OCI-LY7 (cell line): ENCODE measurements around the gene EIF4A2. TPM values are rescaled to one million over a fixed set of nuclear protein-coding genes. Genes with fewer than 3 reads are reported as not detected.

Experiments
- BruUV-seq: library from RNA; stranded (reverse); fragments of 400-500 nt; replicated peaks from 2 replicates; lab custom pipeline; 2021; lab: Mats Ljungman, UMichigan
- CTCF ChIA-PET: fragments of 300-600 bp; sonication (Branson Sonifier 250); formaldehyde crosslinking; loops from one replicate; lab custom pipeline; 2022; ENCODE audit warnings: antibody characterized with exemption; ENCODE audit not compliant: unreplicated experiment; lab: Charles Lee
- POLR2A ChIA-PET: fragments of 300-600 bp; sonication (Branson Sonifier 250); formaldehyde crosslinking; loops from one replicate; lab custom pipeline; 2022; ENCODE audit warnings: antibody characterized with exemption; lab: Charles Lee
- DNase-seq: peaks from one replicate; pipeline ENCODE4 v3.0.0-alpha.2; 2015; ENCODE audit warnings: low spot score
- H2AFZ ChIP-seq: fragments of 200-600 bp; sonication (generic), shearing (Covaris generic); 2 replicates; pipeline ENCODE4 v1.6.1; 2014; ENCODE audit warnings: mild to moderate bottlenecking, antibody characterized with exemption, low read length, moderate library complexity
- H3K27ac ChIP-seq: fragments of 200-600 bp; sonication (generic); 2 replicates; pipeline ENCODE4 v1.5.1; 2014; ENCODE audit warnings: mixed run types, low read depth, mild to moderate bottlenecking, moderate library complexity, low read length, inconsistent platforms; ENCODE audit not compliant: poor library complexity, severe bottlenecking
- H3K36me3 ChIP-seq: fragments of 200-600 bp; sonication (generic); 2 replicates; pipeline ENCODE4 v1.6.1; 2014; ENCODE audit warnings: mild to moderate bottlenecking, antibody characterized with exemption, low read length, moderate library complexity, mixed read lengths; ENCODE audit not compliant: insufficient read depth
- H3K4me1 ChIP-seq: fragments of 200-600 bp; sonication (generic); 2 replicates; pipeline ENCODE4 v1.5.1; 2014; ENCODE audit warnings: mild to moderate bottlenecking, low read length; ENCODE audit not compliant: insufficient read depth, poor library complexity, severe bottlenecking
- H3K4me2 ChIP-seq: fragments of 200-600 bp; sonication (generic); 2 replicates; pipeline ENCODE4 v1.6.1; 2014; ENCODE audit warnings: mild to moderate bottlenecking, low read length
- H3K4me3 ChIP-seq: fragments of 200-600 bp; sonication (generic); 2 replicates; pipeline ENCODE4 v1.5.1; 2014; ENCODE audit warnings: mild to moderate bottlenecking, low read depth, low read length; ENCODE audit not compliant: poor library complexity, severe bottlenecking
- H3K79me2 ChIP-seq: fragments of 200-600 bp; sonication (generic); 2 replicates; pipeline ENCODE4 v1.6.1; 2016; ENCODE audit warnings: low read depth, mild to moderate bottlenecking, low read length, moderate library complexity, mixed read lengths; ENCODE audit not compliant: insufficient read depth
- H3K9me2 ChIP-seq: fragments of 200-600 bp; sonication (generic); 2 replicates; pipeline ENCODE4 v1.6.1; 2016; ENCODE audit warnings: mild to moderate bottlenecking, low read length, mixed read lengths; ENCODE audit not compliant: insufficient read depth
- H3K9me3 ChIP-seq: fragments of 200-600 bp; sonication (generic); 2 replicates; pipeline ENCODE4 v1.6.1; 2014; ENCODE audit warnings: mild to moderate bottlenecking, mixed run types, low read length, mixed read lengths
- H4K20me1 ChIP-seq: fragments of 200-600 bp; sonication (generic); 2 replicates; pipeline ENCODE4 v1.6.1; 2014; ENCODE audit warnings: mild to moderate bottlenecking, antibody characterized with exemption, low read length, moderate library complexity, mixed read lengths; ENCODE audit not compliant: insufficient read depth
- CTCF ChIP-seq: fragments of 200-600 bp; sonication (generic); conservative IDR thresholded peaks from 2 replicates; pipeline ENCODE4 v1.5.1; 2014; ENCODE audit warnings: mild to moderate bottlenecking, antibody characterized with exemption, low read length, moderate library complexity, mixed read lengths
- EZH2phosphoT487 ChIP-seq: fragments of 200-600 bp; sonication (generic); IDR thresholded peaks from 2 replicates; pipeline ENCODE4 v1.6.1; 2018; ENCODE audit warnings: low read depth, borderline replicate concordance, mild to moderate bottlenecking, mixed run types, antibody characterized with exemption, low read length, moderate library complexity, mixed read lengths
- intact Hi-C: fragments of 100-400 bp; cut with micrococcal nuclease; formaldehyde crosslinking; loops from one replicate; pipeline ENCODE4 v1.10.0; 2022; ENCODE audit not compliant: unreplicated experiment
- total RNA-seq, 2 experiments: library from RNA; depleted of rRNA in 1 of 2; stranded (reverse); fragments of >200 nt in 1 of 2; shearing (Covaris generic) in 1 of 2; gene quantifications; 2 replicates each; pipeline ENCODE4 v1.2.3, GENCODE V29; 2014 to 2022

Gene EIF4A2
- total RNA-seq, 2 experiments from 2014 or later = 437 to 506 TPM

- H3K79me2 ChIP-seq = no peaks in the 10 kb centered on the region
- no peaks in the 10 kb centered on the region for H3K4me1 ChIP-seq
- TF ChIP-seq EZH2phosphoT487 (no peak), CTCF (no peak)
- no peak for DNase-seq
- H3K27ac ChIP-seq = no peak overlapping the region
- no peak overlapping the region for H3K4me2 ChIP-seq
- intact Hi-C loops = loop anchor here (5.0 kb wide), 1 partner anchor 140 kb away; no protein-coding TSS in a partner anchor
- no peaks in the 10 kb centered on the region for H3K9me3 ChIP-seq
- no peaks in the 10 kb centered on the region for H3K9me2 ChIP-seq
- no peak overlapping the region for H2AFZ ChIP-seq
- BruUV-seq = no TSS peak
- ChIA-PET POLR2A (interaction anchor here (0.6 kb wide), 1 partner anchor 810 kb away, joined by 3 read pairs; no protein-coding TSS in a partner anchor), CTCF (no interaction called here)
- H4K20me1 ChIP-seq = no peaks in the 10 kb centered on the region
- H3K36me3 ChIP-seq = no peaks in the 10 kb centered on the region
- no peak overlapping the region for H3K4me3 ChIP-seq
Observed at GRCh38 chr3:186757214-186757613, 26.2 kb upstream of the EIF4A2 start.

DNA sequence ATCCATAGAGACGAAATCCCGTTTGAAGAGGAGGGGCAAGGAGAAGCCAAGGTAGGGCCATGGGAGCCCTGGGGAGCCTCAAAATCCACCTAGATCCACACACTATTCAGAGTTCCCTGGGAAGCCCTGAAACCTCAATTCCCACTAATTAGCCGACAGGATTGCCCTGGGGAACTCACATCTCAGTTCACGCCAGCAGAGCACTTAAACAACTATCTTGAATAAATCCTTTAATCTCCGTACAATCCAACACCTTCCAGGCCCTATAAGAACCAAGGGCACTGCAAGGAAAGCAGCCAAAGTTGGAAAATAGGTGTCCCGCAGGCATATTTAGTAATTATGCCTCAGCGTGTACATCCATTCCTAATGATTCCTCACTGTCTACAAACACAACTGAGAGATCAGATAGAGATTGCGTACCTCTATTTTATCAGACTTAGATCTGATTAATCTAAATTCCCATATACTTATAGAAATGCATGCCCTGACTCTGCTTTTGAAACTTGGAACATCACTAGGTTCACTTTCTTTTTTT is 25.6 kb upstream of the EIF4A2 start:
- no TSS peak for BruUV-seq
- intact Hi-C loops = loop anchor here (5.0 kb wide), 1 partner anchor 140 kb away; no protein-coding TSS in a partner anchor

More for the DNA sequence above, 25.6 kb upstream of the EIF4A2 start:
- DNase-seq = no peak
- Histone ChIP-seq H3K79me2 (no peaks in the 10 kb centered on the region), H3K4me1 (no peaks in the 10 kb centered on the region), H3K9me3 (no peaks in the 10 kb centered on the region), H2AFZ (no peak overlapping the region), H3K27ac (no peak overlapping the region), H3K4me2 (no peak overlapping the region), H3K9me2 (no peaks in the 10 kb centered on the region), H4K20me1 (no peaks in the 10 kb centered on the region), H3K36me3 (no peaks in the 10 kb centered on the region), H3K4me3 (no peak overlapping the region)
- ChIA-PET CTCF (no interaction called here), POLR2A (interaction anchor here (0.6 kb wide), 1 partner anchor 810 kb away, joined by 3 read pairs; no protein-coding TSS in a partner anchor)
- TF ChIP-seq EZH2phosphoT487 (no peak), CTCF (no peak)
